ENCODE data around the gene ADAMTS17. TPM values are rescaled to one million over a fixed set of nuclear protein-coding genes. Genes with fewer than 3 reads are reported as not detected.

Gene ADAMTS17
- total and polyA plus RNA-seq, 2 experiments from 2014 or later, result 3.7 to 4.4 TPM

- no peaks in the 10 kb centered on the region for H3K9me2 ChIP-seq (replicated peaks; ENCODE audit: insufficient read depth)
- no peaks in the 10 kb centered on the region for H3K36me3 ChIP-seq (replicated peaks; ENCODE audit: insufficient read depth, low read depth)
- no peaks in the 10 kb centered on the region for H3K4me1 ChIP-seq (ENCODE audit: insufficient read depth)
- no peak overlapping the region for H3K4me3 ChIP-seq
- H3K9me3 ChIP-seq (ENCODE audit: low read depth), result no peaks in the 10 kb centered on the region
- 47% methylated on average over 5 of the region's 5 CpGs for WGBS (ENCODE audit: low lambda C conversion rate, missing lambda C conversion rate)
- no peaks in the 10 kb centered on the region for H4K20me1 ChIP-seq (ENCODE audit: insufficient read depth, poor library complexity, severe bottlenecking)
- DNase-seq (ENCODE audit: low spot score), result no peak
- no peaks in the 10 kb centered on the region for H3K79me2 ChIP-seq
- H2AFZ ChIP-seq, result no peak overlapping the region
- no peaks in the 10 kb centered on the region for H3K27me3 ChIP-seq
- no peak for TF ChIP-seq EZH2 (IDR thresholded peaks at IDR 0.05; ENCODE audit: borderline replicate concordance)
- TF ChIP-seq EZH2phosphoT487 (IDR thresholded peaks at IDR 0.05; ENCODE audit: low read depth, severe bottlenecking, unreplicated experiment), result no peak
- TF ChIP-seq CTCF (IDR thresholded peaks at IDR 0.05; ENCODE audit: poor library complexity), result no peak
- H3K4me2 ChIP-seq, result no peak overlapping the region
- H3K27ac ChIP-seq, result no peak overlapping the region
These were observed 207.2 kb downstream of the ADAMTS17 start for GRCh38 chr15:100134586-100134985.

GRCh38 chr15:100134089-100134583, 207.6 kb downstream of the ADAMTS17 start:
- H2AFZ ChIP-seq, result no peak overlapping the region
- no peaks in the 10 kb centered on the region for H3K27me3 ChIP-seq
- no peak overlapping the region for H3K27ac ChIP-seq
- no peaks in the 10 kb centered on the region for H3K9me3 ChIP-seq (ENCODE audit: low read depth)
- no peaks in the 10 kb centered on the region for H3K36me3 ChIP-seq (replicated peaks; ENCODE audit: insufficient read depth, low read depth)
- H3K79me2 ChIP-seq, result no peaks in the 10 kb centered on the region
- no peaks in the 10 kb centered on the region for H3K4me1 ChIP-seq (ENCODE audit: insufficient read depth)
- no peaks in the 10 kb centered on the region for H4K20me1 ChIP-seq (ENCODE audit: insufficient read depth, poor library complexity, severe bottlenecking)
- TF ChIP-seq CTCF (IDR thresholded peaks at IDR 0.05; ENCODE audit: poor library complexity) (no peak), EZH2 (IDR thresholded peaks at IDR 0.05; ENCODE audit: borderline replicate concordance) (no peak), EZH2phosphoT487 (IDR thresholded peaks at IDR 0.05; ENCODE audit: low read depth, severe bottlenecking, unreplicated experiment) (no peak)
- no peak overlapping the region for H3K4me3 ChIP-seq
- WGBS (ENCODE audit: low lambda C conversion rate, missing lambda C conversion rate), result 73% methylated on average over 7 of the region's 7 CpGs
- DNase-seq (ENCODE audit: low spot score), result no peak
- no peaks in the 10 kb centered on the region for H3K9me2 ChIP-seq (replicated peaks; ENCODE audit: insufficient read depth)
- no peak overlapping the region for H3K4me2 ChIP-seq

GRCh38 chr15:100133001-100133400, 208.8 kb downstream of the ADAMTS17 start:
- TF ChIP-seq EZH2 (IDR thresholded peaks at IDR 0.05; ENCODE audit: borderline replicate concordance) (no peak), CTCF (IDR thresholded peaks at IDR 0.05; ENCODE audit: poor library complexity) (no peak), EZH2phosphoT487 (IDR thresholded peaks at IDR 0.05; ENCODE audit: low read depth, severe bottlenecking, unreplicated experiment) (no peak)
- no peaks in the 10 kb centered on the region for H3K9me2 ChIP-seq (replicated peaks; ENCODE audit: insufficient read depth)
- no peak for DNase-seq (ENCODE audit: low spot score)

More at GRCh38 chr15:100133001-100133400, 208.8 kb downstream of the ADAMTS17 start:
- Histone ChIP-seq H3K79me2 (no peaks in the 10 kb centered on the region), H3K36me3 (replicated peaks; ENCODE audit: insufficient read depth, low read depth) (no peaks in the 10 kb centered on the region), H2AFZ (no peak overlapping the region), H3K27me3 (no peaks in the 10 kb centered on the region), H3K9me3 (ENCODE audit: low read depth) (no peaks in the 10 kb centered on the region), H3K4me3 (no peak overlapping the region), H4K20me1 (ENCODE audit: insufficient read depth, poor library complexity, severe bottlenecking) (no peaks in the 10 kb centered on the region), H3K4me1 (ENCODE audit: insufficient read depth) (no peaks in the 10 kb centered on the region), H3K27ac (no peak overlapping the region), H3K4me2 (no peak overlapping the region)
- WGBS (ENCODE audit: low lambda C conversion rate, missing lambda C conversion rate), result 91% methylated on average over 3 of the region's 3 CpGs

Measured in hepatocyte (in vitro differentiated cells).